ENCODE measurements around the gene CDKN2B-AS1. TPM values are rescaled to one million over a fixed set of nuclear protein-coding genes. Genes with fewer than 3 reads are reported as not detected.

Gene CDKN2B-AS1
- total and polyA plus RNA-seq, 2 donors from 2014 or later: 0.82 TPM; not detected in 1

- no peak overlapping the region for H3K27ac ChIP-seq (ENCODE audit: low read depth in 2 of 2, low read length in 2 of 2)
- no peak overlapping the region for H3K9ac ChIP-seq (ENCODE audit: low read length in 3 of 3)
- peak overlapping the region in 1 of 3 donors; percentile 12 for H3K4me3 ChIP-seq (ENCODE audit: low read length in 3 of 3)
- peaks cover 74% of the 10 kb centered on the region for H3K27me3 ChIP-seq (ENCODE audit: control insufficient read depth, insufficient read depth, low read length)
- no peaks in the 10 kb centered on the region for H3K36me3 ChIP-seq (ENCODE audit: control insufficient read depth in 2 of 3, insufficient read depth in 3 of 3, low read length in 3 of 3)
- no peaks in the 10 kb centered on the region for H3K9me3 ChIP-seq (ENCODE audit: control insufficient read depth in 2 of 3, insufficient read depth in 1 of 3, low read length in 3 of 3)
- intact Hi-C loops (cut with DNase I): no loop called here
- DNase-seq (peak in 4 of 5 donors; percentile 49 to 78 (median 54)), FAIRE-seq (no peak)
- no peak for TF ChIP-seq CTCF (IDR thresholded peaks at IDR 0.05; ENCODE audit: borderline replicate concordance, extremely low read depth, insufficient read depth)
- peaks cover 0 to 11% (median 5%) of the 10 kb centered on the region in 3 donors for H3K4me1 ChIP-seq (ENCODE audit: control insufficient read depth in 2 of 3, insufficient read depth in 2 of 3, low read depth in 1 of 3, low read length in 3 of 3)
These were observed 19.7 kb upstream of the CDKN2B-AS1 start for GRCh38 chr9:21974722-21975409.

GRCh38 chr9:21976334-21976875, 18.2 kb upstream of the CDKN2B-AS1 start:
- Histone ChIP-seq H3K27ac (ENCODE audit: low read depth in 2 of 2, low read length in 2 of 2) (no peak overlapping the region), H3K27me3 (ENCODE audit: control insufficient read depth, insufficient read depth, low read length) (peaks cover 66% of the 10 kb centered on the region), H3K4me3 (ENCODE audit: low read length in 3 of 3) (no peak overlapping the region), H3K9ac (ENCODE audit: low read length in 3 of 3) (no peak overlapping the region), H3K4me1 (ENCODE audit: control insufficient read depth in 2 of 3, insufficient read depth in 2 of 3, low read depth in 1 of 3, low read length in 3 of 3) (peaks cover 0 to 6% (median 5%) of the 10 kb centered on the region in 3 donors), H3K36me3 (ENCODE audit: control insufficient read depth in 2 of 3, insufficient read depth in 3 of 3, low read length in 3 of 3) (no peaks in the 10 kb centered on the region), H3K9me3 (ENCODE audit: control insufficient read depth in 2 of 3, insufficient read depth in 1 of 3, low read length in 3 of 3) (no peaks in the 10 kb centered on the region)
- DNase-seq: no peak
- no peak for FAIRE-seq
- no peak for TF ChIP-seq CTCF (IDR thresholded peaks at IDR 0.05; ENCODE audit: borderline replicate concordance, extremely low read depth, insufficient read depth)
- intact Hi-C loops (cut with DNase I): no loop called here

- Histone ChIP-seq H3K9me3 (ENCODE audit: control insufficient read depth in 2 of 3, insufficient read depth in 1 of 3, low read length in 3 of 3) (no peaks in the 10 kb centered on the region), H3K4me3 (ENCODE audit: low read length in 3 of 3) (no peak overlapping the region), H3K36me3 (ENCODE audit: control insufficient read depth in 2 of 3, insufficient read depth in 3 of 3, low read length in 3 of 3) (no peaks in the 10 kb centered on the region), H3K4me1 (ENCODE audit: control insufficient read depth in 2 of 3, insufficient read depth in 2 of 3, low read depth in 1 of 3, low read length in 3 of 3) (no peaks in the 10 kb centered on the region), H3K9ac (ENCODE audit: low read length in 3 of 3) (no peak overlapping the region), H3K27me3 (ENCODE audit: control insufficient read depth, insufficient read depth, low read length) (peaks cover 53% of the 10 kb centered on the region), H3K27ac (ENCODE audit: low read depth in 2 of 2, low read length in 2 of 2) (no peak overlapping the region)
- no peak for TF ChIP-seq CTCF (IDR thresholded peaks at IDR 0.05; ENCODE audit: borderline replicate concordance, extremely low read depth, insufficient read depth)
- intact Hi-C loops (cut with DNase I): no loop called here
- DNase-seq: no peak
- no peak for FAIRE-seq
These were observed 12.2 kb upstream of the CDKN2B-AS1 start for GRCh38 chr9:21982391-21982790.

Measured in kidney (tissue), 14 donors.